ENCODE results near the gene NEK2.
A peak's percentile ranks its signal among the peaks of the same experiment; 100 is the strongest.
"Not testable (repeated sequence)": the region's sequence is repeated elsewhere in the genome, so short reads cannot be mapped to it uniquely, and the experiment has no call there.

The NEK2 gene

DNA sequence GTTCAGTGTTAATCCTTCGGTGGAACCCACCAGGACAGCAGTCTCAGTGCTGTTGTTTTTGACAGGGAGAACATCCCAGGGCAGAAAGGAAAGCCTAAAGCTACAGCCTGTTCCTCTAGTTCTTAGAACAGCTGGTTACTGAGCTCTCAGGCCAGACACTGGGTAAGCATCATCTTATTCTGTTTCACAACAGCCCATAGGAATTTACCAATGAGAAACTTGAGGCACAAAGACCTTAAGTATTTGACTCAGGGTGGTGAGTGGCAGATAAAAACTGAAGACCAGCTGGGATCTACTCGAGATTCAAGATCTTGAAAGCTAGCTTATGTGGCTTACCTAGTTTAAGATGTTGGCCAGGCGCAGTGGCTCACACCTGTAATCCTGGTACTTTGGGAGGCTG is 9.4 kb upstream of the NEK2 start:
- no peak for DNase-seq (ENCODE audit: low spot score)
- TF ChIP-seq, protein P1, sequence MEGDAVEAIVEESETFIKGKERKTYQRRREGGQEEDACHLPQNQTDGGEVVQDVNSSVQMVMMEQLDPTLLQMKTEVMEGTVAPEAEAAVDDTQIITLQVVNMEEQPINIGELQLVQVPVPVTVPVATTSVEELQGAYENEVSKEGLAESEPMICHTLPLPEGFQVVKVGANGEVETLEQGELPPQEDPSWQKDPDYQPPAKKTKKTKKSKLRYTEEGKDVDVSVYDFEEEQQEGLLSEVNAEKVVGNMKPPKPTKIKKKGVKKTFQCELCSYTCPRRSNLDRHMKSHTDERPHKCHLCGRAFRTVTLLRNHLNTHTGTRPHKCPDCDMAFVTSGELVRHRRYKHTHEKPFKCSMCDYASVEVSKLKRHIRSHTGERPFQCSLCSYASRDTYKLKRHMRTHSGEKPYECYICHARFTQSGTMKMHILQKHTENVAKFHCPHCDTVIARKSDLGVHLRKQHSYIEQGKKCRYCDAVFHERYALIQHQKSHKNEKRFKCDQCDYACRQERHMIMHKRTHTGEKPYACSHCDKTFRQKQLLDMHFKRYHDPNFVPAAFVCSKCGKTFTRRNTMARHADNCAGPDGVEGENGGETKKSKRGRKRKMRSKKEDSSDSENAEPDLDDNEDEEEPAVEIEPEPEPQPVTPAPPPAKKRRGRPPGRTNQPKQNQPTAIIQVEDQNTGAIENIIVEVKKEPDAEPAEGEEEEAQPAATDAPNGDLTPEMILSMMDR (IDR thresholded peaks at IDR 0.05; ENCODE audit: extremely low read depth, insufficient read depth, missing control alignments): no peak
- in situ Hi-C loops (cut with MboI; ENCODE audit: low pct_unique_long_range_greater_than_20kb, low sequenced_read_pairs, unreplicated experiment): loop anchor here (10.0 to 25.0 kb wide), 2 partner anchors 350 to 678 kb away; partner anchors contain the start of genes DTL and INTS7

DNA sequence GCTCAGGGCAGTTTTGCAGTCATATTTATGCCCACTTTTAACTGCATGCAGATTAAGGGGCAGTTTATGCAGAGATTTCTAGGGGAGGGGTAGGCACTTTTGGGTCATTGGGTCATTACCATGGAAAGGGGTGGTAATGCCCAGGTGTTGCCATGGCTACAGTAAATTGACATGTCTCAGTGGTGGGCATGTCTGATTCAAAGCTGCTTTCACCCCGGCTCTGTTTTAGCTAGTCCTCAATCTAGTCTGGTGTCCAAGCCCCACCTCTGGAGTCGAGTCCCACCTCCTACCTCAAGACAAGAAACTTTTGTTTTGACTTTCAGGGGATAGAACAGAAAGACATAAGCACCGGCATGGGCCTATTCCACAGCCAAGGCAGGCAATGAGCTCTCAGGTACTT is 8.9 kb upstream of the NEK2 start:
- TF ChIP-seq, protein P1 (IDR thresholded peaks at IDR 0.05; ENCODE audit: extremely low read depth, insufficient read depth, missing control alignments): no peak
- in situ Hi-C loops (cut with MboI; ENCODE audit: low pct_unique_long_range_greater_than_20kb, low sequenced_read_pairs, unreplicated experiment): loop anchor here (10.0 to 25.0 kb wide), 2 partner anchors 350 to 678 kb away; partner anchors contain the start of genes DTL and INTS7
- DNase-seq (ENCODE audit: low spot score): no peak

DNA sequence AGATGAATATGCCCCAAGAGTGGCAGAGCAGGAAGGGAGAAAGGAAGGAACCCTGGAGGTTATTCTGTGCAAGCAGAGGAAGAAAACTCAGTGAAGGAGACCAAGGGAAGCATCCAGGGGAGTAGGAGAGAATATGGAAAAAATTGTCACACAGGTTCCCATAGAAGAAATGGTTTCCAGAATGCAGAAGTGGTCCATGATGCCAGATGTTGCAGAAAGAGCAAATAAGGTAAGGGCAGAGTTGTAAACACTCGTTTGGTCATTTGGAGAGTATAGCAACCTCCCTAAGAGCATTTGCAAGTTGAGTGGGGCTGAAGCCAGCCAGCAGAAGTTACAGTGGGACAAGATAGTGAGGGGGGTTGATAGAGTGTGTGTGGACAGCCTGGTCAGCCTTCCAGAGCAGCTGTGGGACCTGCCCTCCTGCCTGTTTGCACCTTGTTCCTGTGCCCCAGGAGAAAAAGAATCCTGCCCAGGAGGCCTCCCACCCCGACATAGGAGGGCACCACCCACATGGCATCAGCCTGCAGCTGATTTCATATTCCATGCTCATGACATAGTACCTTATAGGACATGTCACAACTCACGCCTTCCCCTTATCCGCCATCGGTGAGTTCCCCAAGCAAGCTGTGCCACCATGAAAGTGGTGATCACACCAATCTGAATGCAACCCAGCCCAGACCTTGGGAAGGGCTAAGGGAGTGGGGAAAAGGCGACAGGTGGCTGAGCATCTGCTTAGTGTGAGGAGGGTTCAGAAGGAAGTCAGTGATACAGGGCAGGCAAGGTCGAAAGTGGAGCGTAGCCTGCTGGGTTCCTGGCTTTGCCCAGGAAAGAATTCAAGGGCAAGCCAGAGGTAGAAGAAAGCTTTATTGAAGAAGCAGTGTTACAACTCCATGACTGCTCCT is 8.2 kb upstream of the NEK2 start:
- DNase-seq (ENCODE audit: low spot score): no peak
- TF ChIP-seq, protein P1 (IDR thresholded peaks at IDR 0.05; ENCODE audit: extremely low read depth, insufficient read depth, missing control alignments): no peak
- in situ Hi-C loops (cut with MboI; ENCODE audit: low pct_unique_long_range_greater_than_20kb, low sequenced_read_pairs, unreplicated experiment): loop anchor here (10.0 to 25.0 kb wide), 2 partner anchors 351 to 679 kb away; partner anchors contain the start of genes DTL and INTS7

DNA sequence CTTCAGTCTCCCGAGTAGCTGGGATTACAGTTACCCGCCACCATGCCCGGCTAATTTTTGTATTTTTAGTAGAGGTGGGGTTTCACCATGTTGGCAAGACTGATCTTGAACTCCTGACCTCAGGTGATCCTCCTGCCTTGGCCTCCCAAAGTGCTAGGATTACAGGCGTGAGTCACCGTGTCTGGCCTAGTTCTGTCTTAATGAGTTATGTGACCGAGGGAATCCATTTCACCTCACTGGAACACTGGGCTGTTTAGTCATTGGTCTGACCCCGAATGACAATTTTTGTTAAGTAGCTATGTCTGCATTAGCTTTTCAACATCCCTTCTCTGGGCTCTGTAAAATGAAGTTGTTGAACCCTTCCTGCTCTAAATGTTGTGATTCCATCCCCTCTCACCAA is 6.8 kb upstream of the NEK2 start:
- not testable (repeated sequence) for DNase-seq (ENCODE audit: low spot score)
- in situ Hi-C loops (cut with MboI; ENCODE audit: low pct_unique_long_range_greater_than_20kb, low sequenced_read_pairs, unreplicated experiment): loop anchor here (10.0 to 25.0 kb wide), 2 partner anchors 353 to 680 kb away; partner anchors contain the start of genes DTL and INTS7

DNA sequence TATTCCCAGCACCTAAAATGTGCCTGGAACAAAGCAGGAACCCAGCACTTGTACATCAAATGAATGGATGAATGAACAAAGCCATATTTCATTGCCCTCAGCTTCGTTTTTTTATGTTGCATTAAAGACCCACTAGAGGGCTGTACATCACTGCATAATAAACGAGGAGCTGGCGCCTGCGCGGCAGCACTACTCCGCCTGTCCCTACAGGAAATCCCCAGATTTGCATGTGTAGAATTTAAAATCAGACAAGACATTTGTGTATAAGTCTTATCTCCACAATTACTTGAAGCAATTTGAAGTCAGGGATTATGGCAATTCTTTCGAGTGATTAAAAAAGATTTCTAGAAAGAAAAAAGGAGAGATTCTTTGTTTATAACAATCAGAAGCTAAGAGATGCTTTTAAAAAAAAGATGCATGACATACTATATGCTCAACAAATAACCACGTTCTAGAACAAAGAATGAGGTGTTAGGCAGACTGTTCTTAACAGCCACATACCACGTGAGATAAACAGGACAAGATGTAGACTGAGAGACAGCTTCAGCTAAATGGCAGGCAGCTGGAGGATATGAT is 5.4 kb upstream of the NEK2 start:
- in situ Hi-C loops (cut with MboI; ENCODE audit: low pct_unique_long_range_greater_than_20kb, low sequenced_read_pairs, unreplicated experiment): loop anchor here (10.0 to 25.0 kb wide), 2 partner anchors 354 to 681 kb away; partner anchors contain the start of genes DTL and INTS7
- TF ChIP-seq, protein P1 (IDR thresholded peaks at IDR 0.05; ENCODE audit: extremely low read depth, insufficient read depth, missing control alignments): peak; percentile 71
- DNase-seq (ENCODE audit: low spot score): peak; percentile 78

DNA sequence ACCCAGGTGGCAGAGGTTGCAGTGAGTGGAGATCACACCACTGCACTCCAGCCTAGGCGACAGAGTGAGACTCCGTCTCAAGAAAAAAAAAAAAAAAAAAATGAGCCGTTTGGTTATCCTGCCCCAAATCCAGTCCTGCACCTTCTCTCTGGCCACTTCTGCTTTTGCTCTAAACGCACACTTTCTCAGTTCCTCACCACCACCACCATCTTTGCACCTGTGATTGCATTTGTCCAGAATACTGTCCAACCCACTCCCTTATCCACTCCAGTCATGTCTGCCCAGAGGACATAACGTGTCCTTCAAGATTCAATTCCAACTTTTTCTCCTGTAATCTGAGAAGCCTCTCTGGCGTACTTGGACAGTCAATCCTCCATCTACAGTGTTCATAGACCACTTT is 2.2 kb upstream of the NEK2 start:
- DNase-seq (ENCODE audit: low spot score): peak; percentile 43
- in situ Hi-C loops (cut with MboI; ENCODE audit: low pct_unique_long_range_greater_than_20kb, low sequenced_read_pairs, unreplicated experiment): loop anchor here (25.0 kb wide), 1 partner anchor 685 kb away; no protein-coding TSS in a partner anchor
- TF ChIP-seq, protein P1 (IDR thresholded peaks at IDR 0.05; ENCODE audit: extremely low read depth, insufficient read depth, missing control alignments): no peak
